NCI-H2196 (cell line): ENCODE results near the gene RSF1.
"Not testable (repeated sequence)": the region's sequence is repeated elsewhere in the genome, so short reads cannot be mapped to it uniquely, and the experiment has no call there.

ENCODE experiments used
- DNase-seq: peaks from one replicate; lab custom pipeline; 2025; ENCODE audit not compliant: unreplicated experiment; lab: John Stamatoyannopoulos, UW

RSF1 gene, protein sequence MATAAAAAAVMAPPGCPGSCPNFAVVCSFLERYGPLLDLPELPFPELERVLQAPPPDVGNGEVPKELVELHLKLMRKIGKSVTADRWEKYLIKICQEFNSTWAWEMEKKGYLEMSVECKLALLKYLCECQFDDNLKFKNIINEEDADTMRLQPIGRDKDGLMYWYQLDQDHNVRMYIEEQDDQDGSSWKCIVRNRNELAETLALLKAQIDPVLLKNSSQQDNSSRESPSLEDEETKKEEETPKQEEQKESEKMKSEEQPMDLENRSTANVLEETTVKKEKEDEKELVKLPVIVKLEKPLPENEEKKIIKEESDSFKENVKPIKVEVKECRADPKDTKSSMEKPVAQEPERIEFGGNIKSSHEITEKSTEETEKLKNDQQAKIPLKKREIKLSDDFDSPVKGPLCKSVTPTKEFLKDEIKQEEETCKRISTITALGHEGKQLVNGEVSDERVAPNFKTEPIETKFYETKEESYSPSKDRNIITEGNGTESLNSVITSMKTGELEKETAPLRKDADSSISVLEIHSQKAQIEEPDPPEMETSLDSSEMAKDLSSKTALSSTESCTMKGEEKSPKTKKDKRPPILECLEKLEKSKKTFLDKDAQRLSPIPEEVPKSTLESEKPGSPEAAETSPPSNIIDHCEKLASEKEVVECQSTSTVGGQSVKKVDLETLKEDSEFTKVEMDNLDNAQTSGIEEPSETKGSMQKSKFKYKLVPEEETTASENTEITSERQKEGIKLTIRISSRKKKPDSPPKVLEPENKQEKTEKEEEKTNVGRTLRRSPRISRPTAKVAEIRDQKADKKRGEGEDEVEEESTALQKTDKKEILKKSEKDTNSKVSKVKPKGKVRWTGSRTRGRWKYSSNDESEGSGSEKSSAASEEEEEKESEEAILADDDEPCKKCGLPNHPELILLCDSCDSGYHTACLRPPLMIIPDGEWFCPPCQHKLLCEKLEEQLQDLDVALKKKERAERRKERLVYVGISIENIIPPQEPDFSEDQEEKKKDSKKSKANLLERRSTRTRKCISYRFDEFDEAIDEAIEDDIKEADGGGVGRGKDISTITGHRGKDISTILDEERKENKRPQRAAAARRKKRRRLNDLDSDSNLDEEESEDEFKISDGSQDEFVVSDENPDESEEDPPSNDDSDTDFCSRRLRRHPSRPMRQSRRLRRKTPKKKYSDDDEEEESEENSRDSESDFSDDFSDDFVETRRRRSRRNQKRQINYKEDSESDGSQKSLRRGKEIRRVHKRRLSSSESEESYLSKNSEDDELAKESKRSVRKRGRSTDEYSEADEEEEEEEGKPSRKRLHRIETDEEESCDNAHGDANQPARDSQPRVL (N-terminal part only)

DNA sequence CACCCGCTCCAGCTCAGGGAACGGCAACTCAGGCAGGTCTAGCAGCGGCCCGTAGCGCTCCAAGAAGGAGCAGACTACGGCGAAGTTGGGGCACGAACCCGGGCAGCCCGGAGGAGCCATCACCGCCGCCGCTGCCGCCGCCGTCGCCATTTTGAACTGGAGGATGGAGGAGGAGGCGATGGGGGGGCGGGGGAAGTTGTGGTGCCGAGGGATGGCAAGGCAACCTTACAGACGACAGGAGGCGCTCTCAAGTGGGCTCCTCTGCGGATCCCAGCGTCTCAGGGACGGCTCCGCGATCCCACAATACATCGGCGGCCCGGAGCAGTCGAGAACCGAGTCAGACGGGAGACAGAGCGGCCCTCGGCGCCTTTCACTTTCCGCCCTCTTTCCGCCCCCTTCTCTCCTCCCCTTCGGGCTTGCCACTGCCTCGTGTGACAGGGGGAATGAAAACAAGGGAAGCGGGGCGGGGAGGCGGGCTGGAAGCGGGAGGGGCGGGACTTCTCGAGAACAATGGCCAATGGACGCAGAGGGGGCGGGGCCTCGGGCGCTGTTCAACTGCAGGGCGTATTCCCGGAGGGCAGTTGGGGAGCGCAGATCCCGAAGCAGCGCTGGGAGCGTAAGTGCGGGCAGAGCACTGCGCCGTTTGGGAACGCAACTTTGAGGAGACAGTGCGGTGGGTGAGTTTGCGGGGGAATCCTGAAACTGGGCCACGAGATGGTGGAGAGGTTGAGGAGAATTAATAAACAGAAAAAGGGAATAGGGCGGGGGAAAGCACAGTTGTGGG, at the start of gene RSF1, which contains the start of gene AAMDC:
TSS of gene RSF1 (minus strand) at position 158 of the 784 bp plus-strand sequence. CDS start at position 150, 8 bp downstream.
TSS of gene AAMDC (plus strand) at position 580 of the 784 bp plus-strand sequence. CDS start 21,353 bp downstream, outside the sequence.
- DNase-seq, result peak; percentile 100

DNA sequence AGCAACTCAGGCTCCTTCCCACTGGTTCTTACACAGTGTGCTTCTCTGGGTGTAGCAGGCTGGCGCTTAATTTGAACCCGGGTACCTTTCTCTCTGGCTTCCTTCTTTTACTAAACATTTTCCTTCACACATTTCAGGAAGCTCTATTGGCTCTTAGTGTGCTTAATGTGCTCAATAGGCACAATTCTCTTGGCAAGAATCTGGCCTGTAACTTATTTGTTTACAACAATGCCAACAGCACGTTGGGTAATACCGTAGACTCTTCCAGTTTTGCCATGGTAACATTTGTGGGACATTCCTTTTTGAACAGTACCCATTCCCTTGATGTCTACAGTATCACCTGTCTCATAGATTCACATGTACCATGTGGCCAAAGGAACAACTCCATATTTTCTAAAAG, 48.2 kb upstream of the RSF1 start:
- no peak for DNase-seq

DNA sequence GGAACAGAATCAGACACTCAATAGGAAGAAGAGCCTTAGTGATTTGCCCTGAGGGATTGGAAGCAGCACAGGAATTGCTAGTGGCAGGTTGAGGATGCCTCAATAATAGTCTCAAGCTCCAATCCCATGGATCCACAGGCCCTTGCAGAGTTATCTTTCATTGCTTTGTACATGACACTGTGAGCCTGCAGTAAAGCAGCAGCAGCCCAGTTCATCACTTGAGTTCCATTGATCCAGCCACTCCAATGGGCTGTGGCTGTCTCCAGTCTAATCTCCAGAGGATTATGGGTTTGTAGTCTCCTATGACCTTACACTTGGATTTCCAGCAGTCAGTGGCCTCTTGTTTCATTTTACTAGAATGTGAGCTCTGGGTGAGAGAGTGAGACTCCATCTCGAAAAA, 45.8 kb upstream of the RSF1 start:
- no peak for DNase-seq

DNA sequence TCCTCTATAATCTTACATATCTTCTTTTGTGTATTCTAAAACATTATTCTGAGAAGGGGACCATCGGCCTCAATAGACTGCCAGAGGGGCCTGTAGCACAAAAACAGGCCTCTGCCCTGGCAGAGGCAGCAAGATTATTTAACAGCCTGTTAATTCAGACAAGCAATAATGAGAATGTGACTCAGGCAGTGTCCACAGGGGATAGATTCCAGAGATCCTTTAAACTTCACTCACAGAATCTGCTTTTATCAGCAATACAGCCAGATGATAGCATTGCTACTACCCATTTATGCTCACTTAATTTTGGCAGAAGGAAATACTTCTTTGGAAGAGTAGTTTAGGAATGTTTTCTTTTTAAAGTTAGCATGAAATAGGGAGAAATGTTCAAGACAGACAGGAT, 45.3 kb upstream of the RSF1 start:
- DNase-seq, result no peak

DNA sequence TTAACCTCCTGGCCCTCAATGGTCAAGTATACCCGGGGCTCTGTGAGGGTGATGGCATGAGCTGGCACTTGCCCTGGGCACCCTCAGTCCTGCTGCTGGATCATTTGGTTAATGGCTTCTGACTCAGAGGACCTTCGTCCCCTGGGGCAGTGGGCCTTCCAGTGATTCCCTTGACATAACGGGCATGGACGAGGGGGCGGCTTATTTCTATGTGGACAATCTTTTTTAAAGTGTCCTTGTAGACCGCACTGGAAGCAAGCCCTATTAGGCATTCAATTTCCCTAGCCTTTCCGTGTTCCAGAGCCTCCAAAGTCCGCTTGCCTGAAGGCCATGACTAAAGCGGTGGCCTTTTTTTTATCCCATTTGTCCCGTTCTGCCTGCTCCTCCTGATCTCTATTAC, 40.9 kb upstream of the RSF1 start:
- not testable (repeated sequence) for DNase-seq

DNA sequence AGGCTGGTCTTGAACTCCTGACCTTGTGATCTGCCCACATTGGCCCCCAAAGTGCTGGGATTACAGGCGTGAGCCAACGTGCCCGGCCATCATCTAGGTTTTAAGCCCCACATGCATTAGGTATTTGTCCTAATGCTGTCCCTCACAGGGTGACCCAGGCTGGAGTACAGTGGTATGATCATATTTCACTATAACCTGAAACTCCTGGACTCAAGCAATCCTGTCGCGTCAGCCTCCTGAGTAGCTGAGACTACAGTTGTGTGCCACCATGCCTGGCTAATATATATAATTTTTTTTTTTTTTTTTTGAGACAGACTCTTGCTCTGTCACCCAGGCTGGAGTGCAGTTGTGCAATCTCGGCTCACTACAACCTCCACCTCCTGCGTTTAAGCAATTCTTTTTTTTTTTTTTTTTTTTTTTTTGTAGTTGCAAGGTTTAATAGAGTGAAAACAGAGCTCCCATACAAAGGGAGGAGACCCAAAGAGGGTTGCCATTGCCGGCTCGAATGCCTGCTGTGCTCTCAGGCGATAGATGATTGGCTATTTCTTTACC, 37.5 kb upstream of the RSF1 start:
- not testable (repeated sequence) for DNase-seq

DNA sequence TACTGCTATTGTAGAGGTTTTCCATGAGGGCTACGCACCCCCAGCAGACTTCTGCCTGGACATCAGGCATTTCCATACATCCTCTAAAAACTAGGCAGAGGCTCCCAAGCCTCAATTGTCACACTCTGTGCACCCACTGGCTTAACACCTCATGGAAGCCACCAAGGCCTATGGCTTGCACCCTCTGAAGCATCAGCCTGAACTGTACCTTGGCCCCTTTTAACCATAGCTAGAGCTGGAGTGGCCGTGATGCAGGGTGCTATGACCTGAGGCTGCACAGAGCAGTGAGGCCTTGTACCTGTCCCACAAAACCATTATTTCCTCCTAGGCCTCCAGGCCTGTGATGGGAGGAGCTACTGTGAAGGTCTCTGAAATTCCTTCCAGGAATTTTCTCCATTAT, 34.3 kb upstream of the RSF1 start:
- DNase-seq, result no peak

DNA sequence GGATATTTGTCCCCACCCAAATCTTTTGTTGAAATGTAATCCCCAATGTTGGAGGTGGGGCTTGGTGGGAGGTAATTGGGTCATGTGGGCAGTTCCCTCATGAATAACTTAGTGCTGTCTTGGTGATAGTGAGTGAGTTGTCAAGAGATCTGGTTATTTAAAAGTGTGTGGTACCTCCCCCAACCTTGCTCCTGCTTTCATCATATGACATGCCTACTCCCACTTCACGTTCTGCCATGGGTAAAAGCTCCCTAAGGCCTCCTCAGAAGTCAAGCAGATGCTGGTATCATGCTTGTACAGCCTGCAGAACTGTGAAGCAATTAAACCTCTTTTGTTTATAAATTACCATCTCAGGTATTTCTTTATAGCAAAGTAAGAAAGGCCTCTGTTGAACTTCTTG, 31.0 kb upstream of the RSF1 start:
- DNase-seq, result no peak

DNA sequence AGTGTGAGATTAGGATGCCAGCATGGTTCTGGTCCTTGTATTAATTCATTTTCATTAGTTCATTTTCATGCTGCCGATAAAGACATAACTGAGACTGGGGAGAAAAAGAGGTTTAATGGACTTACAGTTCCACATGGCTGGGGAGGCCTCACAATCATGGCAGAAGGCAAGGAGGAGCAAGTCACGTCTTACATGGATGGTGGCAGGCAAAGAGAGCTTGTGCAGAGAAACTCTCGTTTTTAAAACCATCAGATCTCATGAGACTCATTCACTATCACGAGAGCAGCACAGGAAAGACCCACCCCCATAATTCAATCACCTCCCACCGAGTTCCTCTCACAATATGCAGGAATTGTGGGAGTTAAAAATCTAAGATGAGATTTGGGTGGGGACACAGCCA, 23.2 kb upstream of the RSF1 start:
- DNase-seq, result not testable (repeated sequence)

DNA sequence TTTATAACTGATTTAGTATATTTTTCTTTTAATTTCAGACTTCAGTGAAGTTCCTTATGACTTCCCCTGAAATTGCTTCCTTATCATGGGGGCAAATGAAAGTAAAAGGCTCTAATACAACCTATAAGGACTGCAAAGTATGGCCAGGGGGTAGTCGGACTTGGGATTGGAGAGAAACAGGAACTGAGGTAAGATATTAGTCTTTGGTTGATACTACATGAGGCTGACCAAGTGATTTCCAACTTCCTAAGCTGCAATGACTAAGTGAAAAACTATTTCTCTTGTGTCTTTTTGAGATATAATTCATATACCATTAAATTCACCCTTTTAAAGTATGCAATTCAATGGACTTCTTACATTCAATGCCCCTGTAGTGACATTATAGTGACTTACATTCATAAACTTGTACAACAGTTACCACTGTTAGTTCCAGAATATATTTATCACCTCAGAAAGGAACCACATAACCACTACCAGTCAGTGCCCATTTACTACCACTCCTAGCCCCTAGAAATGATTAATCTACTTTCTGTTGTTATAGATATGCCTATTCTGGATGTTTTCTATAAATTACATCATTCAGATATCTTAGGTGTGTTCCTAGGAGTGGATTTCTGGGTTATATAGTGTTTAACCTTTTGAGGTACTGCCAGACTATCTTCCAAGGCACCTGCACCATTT, 22.1 kb upstream of the RSF1 start:
- DNase-seq, result no peak

DNA sequence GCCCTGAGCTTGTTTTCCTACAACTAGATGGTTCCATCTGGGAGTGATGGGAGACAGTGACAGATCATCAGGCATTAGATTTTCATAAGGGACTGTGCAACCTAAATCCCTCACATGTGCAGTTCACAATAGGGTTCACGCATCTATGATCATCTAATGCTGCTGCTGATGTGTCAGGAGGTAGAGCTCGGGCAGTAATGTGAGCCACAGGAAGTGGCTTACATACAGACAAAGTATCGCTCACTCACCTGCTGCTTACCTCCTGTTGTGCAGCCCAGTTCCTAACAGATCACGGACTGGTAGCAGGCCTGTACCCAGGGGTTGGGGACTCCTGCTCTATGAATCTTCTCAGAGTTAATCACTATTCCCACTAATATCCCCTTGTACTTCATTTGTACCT, 12.8 kb upstream of the RSF1 start:
- DNase-seq, result no peak

DNA sequence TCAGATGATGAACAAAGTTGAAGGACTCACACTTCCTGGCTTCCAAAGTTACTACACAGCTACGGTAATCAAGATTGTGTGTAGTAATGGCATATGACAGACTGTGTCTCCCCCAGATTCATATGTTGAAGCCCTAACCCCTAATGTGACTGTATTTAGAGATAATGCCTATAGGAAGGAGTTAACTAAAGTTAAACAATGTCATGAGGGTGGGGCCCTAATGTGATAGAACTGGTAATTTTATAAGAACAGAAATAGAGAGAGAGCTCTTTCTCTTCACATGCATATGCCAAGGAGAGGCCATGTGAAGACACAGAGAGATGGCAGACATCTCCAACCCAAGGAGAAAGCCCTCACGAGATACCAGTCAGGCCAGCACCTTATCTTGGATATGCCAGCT, 8.4 kb upstream of the RSF1 start:
- DNase-seq, result no peak

DNA sequence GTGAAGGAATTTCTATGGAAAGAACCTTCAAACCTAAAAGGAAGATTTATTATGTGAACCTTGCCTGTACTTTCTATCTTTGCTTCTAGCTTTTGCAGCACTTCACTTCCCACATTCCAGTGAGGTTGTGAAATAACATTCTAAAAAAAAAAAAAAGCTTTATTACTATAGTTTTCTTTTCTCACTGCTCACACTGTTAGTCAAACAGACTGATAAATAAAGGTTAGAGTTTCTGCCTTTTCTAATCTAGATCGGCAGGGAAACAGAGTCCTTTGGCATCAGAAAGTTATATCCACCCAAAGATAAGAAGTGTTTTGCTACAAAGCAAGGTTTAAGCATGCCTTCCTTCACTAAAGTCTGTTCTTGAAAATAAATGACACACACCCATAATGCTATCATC, 3.3 kb upstream of the RSF1 start:
- no peak for DNase-seq

DNA sequence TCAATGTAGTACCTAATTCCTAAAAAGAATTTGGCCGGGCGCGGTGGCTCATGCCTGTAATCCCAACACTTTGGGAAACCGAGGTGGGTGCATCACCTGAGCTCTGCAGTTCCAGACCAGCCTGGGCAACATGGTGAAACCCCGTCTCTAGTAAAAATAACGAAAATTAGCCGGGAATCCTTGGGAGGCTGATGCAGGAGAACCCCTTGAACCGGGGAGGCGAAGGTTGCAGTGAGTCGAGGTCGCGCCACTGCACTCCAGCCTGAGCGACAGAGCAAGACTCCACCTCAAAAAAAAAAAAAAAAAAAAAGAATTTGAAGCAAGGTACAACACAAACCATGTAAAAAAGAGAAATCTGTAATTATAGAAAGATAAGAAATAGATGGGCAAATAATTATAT, 1.6 kb upstream of the RSF1 start:
- not testable (repeated sequence) for DNase-seq

DNA sequence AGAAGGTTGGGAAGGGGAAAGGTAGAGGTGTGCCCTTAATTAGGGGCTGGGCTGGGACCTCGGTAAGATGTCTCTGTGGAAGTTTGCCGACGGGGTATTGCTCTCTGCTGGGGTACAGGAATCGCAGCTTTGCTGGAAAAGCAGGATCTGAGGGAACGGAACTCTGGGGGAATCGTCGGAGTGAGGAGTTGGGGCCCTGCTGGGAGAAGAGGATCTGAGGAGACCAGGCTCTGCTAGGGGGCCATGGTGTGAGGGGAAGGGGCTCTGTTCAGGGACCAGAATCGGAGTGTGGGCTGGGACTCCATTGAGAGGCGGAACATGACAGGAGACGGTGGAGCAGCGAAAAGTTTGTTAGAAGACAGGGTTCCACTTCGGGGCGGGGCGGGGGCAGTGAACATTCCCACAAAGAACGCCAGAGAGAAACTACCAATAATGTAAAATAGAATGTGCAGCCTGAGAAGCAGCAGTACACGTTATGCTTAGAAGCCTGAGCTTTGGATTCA, 878 bp upstream of the RSF1 start:
- DNase-seq, result no peak

DNA sequence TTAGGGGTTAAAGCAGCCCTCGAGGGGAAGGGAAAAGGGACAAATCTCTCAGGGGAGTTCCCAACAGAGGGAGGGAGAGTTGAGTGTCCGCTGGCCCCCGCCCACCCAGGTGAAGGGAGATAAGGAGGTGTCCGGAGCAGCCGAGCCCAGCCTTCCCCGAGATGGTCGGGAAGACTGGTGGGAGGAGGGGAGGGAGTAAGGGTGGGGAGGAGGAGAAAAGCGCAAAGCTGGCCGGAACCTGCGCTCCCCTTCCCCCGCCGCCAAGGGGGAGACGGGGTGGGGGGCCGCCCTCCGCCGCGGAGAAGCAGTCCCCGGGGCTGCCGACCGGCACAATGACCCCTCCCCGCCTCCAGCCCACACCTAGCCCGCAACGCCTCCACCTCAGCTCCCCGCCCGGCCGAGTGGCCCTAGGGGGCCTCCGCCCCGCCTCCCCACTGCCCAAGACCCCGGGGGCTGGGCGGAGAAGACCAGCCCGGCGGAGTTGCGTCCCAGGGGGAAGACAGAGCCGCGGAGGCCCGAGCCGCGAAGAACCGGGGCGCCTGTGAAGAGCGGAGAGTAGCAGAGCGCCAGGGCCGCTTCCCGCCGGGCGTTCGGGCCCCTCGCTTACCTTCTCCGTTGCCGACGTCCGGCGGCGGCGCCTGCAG, 479 bp downstream of the RSF1 start:
- peak; percentile 55 for DNase-seq

DNA sequence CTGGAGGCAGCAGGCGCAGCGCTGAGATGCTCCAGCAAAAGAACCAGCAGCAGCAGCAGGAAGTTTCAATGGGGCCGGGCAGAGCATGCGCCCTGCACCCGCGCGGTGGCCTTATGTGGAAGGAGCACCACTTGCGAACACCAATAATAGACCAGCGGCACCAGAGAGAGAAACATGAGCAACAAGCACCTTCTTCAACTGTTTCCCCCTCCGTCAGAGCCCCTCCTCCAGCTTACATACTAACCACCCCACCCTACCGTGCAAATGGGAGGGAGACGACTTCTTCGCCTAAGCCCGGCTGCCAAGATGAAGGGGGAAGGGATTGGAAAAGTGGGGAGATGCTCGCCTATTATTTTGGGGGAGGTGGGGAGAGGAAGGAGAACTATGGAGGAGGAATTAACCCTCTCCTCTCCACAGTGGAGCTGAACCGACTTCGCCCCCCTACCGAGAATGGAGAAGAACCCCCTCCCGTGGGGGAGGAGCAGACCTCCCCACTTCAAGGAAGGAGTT, 1.1 kb downstream of the RSF1 start:
- peak; percentile 75 for DNase-seq

DNA sequence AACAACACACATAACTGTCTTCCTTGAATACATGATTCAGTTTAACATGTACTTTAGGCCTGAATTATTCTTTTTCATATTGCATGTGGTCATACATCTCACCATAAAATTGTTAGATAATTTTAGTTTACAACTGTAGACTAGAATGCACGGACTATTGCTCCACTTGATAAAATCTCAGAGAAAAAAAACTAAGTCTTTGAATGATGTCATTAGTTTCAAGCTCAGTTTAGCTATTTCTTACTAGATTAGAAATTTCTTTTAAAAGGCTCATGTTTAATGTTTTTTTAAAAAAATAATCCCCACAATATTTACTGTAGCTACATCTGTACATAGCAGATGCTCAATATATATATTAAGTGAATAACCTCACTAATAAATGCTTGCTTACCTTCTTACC, 5.1 kb downstream of the RSF1 start:
- no peak for DNase-seq
